Breast epithelium (tissue), 4 donors: ENCODE measurements around the gene HMGXB3. TPM values are rescaled to one million over a fixed set of nuclear protein-coding genes. Genes with fewer than 3 reads are reported as not detected.

Source experiments
- DNase-seq, 2 donors: peaks; one replicate each; pipeline ENCODE4 v3.0.0-alpha.2; 2019; ENCODE audit warnings: low spot score in 2 of 2
- H3K27ac ChIP-seq, 2 donors: fragments of 200-600 bp; sonication (generic) in 1 of 2; one replicate each; pipeline ENCODE4 v1.5.1; 2016 to 2019; ENCODE audit warnings: mild to moderate bottlenecking in 1 of 2
- H3K27me3 ChIP-seq, 2 donors: fragments of 200-600 bp; sonication (generic) in 1 of 2; one replicate each; pipeline versions ENCODE4 v1.5.1 to v1.6.0; 2017 to 2019; ENCODE audit warnings: control low read depth in 1 of 2, mild to moderate bottlenecking in 1 of 2
- H3K36me3 ChIP-seq: fragments of 200-600 bp; one replicate; pipeline ENCODE4 v1.5.1; 2019
- H3K4me1 ChIP-seq, 2 donors: fragments of 200-600 bp; sonication (generic); one replicate each; pipeline ENCODE4 v1.5.1; 2016 to 2019; ENCODE audit warnings: control low read depth in 1 of 2
- H3K4me3 ChIP-seq, 3 donors: fragments of 200-600 bp; sonication (generic); 1 replicate in 2 of 3; 2 replicates in 1 of 3; pipeline ENCODE4 v1.5.1; 2016 to 2019; ENCODE audit warnings: mild to moderate bottlenecking in 3 of 3, moderate library complexity in 2 of 3
- H3K9me3 ChIP-seq, 2 donors: fragments of 200-600 bp; sonication (generic) in 1 of 2; one replicate each; pipeline ENCODE4 v1.5.1; 2016 to 2019; ENCODE audit warnings: control low read depth in 1 of 2
- POLR2A ChIP-seq: fragments of 450-650 bp; IDR thresholded peaks from one replicate; pipeline ENCODE4 v1.6.1; 2016; ENCODE audit warnings: antibody characterized with exemption, mild to moderate bottlenecking, moderate library complexity
- POLR2AphosphoS5 ChIP-seq, 3 donors: sonication (generic); formaldehyde crosslinking; IDR thresholded peaks; one replicate each; pipeline ENCODE4 v1.6.1; 2017; ENCODE audit warnings: antibody characterized with exemption in 3 of 3
- intact Hi-C: fragments of 100-400 bp; cut with DNase I; formaldehyde crosslinking; loops from one replicate; pipeline ENCODE4 v1.15.1; 2023; ENCODE audit warnings: low total_unique reads
- total RNA-seq, 3 donors: library from RNA; depleted of rRNA; stranded (reverse); fragments of >200 nt; gene quantifications; one replicate each; pipeline ENCODE4 v1.1.0, GENCODE V29; 2016
- TF ChIP-seq, protein P1 (sequence below), 3 donors: fragments of 450-650 bp; IDR thresholded peaks; one replicate each; pipeline ENCODE4 v1.5.1; 2016 to 2017; ENCODE audit warnings: antibody characterized with exemption in 3 of 3, mild to moderate bottlenecking in 3 of 3, moderate library complexity in 3 of 3

HMGXB3 gene
- total RNA-seq, 3 donors from 2014 or later: 35.2 to 80.9 (median 57.7) TPM

DNA sequence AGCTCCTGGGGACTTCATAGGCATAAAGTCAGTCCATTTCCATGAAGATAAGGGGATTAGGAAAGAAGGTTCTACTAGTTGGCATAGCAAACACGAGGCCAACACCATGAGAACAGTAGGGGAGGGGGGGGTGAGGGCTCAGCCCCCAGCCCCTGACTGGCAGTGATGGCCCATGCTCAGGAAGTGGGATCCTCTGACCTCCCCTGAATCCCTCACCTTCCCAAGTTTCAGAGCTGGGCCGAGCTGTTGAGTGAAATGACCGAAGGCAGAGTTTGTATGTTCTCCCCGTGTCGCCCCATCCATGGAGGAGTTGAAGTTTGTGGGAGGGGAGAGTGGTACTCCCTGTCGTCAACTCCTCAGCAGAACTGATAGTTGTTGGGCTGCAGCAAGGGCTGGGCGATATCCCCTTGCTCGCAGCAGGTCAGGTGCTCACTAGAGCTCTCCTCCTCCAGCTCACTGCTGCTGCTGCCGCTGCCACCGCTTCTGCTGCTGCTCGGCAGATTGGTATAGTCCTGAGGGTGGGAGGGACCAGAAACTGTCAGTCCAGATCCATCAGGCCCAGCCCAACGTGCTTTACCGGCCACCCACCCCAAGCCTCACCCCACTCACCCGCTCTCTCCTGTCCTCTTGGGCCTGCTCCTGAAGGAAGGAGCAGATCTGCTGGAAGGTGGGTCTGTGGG, 53.3 kb downstream of the HMGXB3 start:
- peaks cover 5% of the 10 kb centered on the region for H3K36me3 ChIP-seq
- H3K4me1 ChIP-seq: no peaks in the 10 kb centered on the region
- no peak overlapping the region for H3K4me3 ChIP-seq
- no peaks in the 10 kb centered on the region for H3K27me3 ChIP-seq
- no peaks in the 10 kb centered on the region for H3K9me3 ChIP-seq
- no peak overlapping the region for H3K27ac ChIP-seq
- no peak for DNase-seq
- TF ChIP-seq, protein P1, sequence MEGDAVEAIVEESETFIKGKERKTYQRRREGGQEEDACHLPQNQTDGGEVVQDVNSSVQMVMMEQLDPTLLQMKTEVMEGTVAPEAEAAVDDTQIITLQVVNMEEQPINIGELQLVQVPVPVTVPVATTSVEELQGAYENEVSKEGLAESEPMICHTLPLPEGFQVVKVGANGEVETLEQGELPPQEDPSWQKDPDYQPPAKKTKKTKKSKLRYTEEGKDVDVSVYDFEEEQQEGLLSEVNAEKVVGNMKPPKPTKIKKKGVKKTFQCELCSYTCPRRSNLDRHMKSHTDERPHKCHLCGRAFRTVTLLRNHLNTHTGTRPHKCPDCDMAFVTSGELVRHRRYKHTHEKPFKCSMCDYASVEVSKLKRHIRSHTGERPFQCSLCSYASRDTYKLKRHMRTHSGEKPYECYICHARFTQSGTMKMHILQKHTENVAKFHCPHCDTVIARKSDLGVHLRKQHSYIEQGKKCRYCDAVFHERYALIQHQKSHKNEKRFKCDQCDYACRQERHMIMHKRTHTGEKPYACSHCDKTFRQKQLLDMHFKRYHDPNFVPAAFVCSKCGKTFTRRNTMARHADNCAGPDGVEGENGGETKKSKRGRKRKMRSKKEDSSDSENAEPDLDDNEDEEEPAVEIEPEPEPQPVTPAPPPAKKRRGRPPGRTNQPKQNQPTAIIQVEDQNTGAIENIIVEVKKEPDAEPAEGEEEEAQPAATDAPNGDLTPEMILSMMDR (IDR thresholded peaks at IDR 0.05): no peak
- TF ChIP-seq POLR2AphosphoS5 (IDR thresholded peaks at IDR 0.05) (no peak), POLR2A (no peak)
- intact Hi-C loops: no loop called here

DNA sequence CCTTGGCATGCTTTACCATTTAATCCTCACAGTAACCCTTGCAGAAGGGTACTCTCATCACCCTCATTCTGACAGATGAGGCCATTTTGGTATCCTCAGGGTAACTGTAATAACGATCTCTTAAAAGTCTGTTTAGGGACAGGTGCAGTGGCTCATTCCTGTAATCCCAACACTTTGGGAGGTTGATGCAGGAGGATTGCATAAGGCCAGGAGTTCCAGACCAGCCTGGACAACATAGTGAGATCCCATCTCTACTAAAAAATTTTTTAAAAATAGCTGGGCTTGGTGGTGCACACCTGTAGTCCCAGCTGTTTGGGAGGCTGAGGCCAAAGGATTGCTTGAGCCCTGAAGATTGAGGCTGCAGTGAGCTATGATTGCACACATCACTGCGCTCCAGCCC, 54.0 kb downstream of the HMGXB3 start:
- intact Hi-C loops: no loop called here
- H3K4me1 ChIP-seq: no peaks in the 10 kb centered on the region
- no peak overlapping the region for H3K4me3 ChIP-seq
- no peak for DNase-seq
- no peaks in the 10 kb centered on the region for H3K27me3 ChIP-seq
- no peaks in the 10 kb centered on the region for H3K9me3 ChIP-seq
- no peak overlapping the region for H3K27ac ChIP-seq
- no peaks in the 10 kb centered on the region for H3K36me3 ChIP-seq
- TF ChIP-seq, protein P1 (IDR thresholded peaks at IDR 0.05): no peak
- TF ChIP-seq POLR2A: no peak
- TF ChIP-seq POLR2AphosphoS5 (IDR thresholded peaks at IDR 0.05): no peak

DNA sequence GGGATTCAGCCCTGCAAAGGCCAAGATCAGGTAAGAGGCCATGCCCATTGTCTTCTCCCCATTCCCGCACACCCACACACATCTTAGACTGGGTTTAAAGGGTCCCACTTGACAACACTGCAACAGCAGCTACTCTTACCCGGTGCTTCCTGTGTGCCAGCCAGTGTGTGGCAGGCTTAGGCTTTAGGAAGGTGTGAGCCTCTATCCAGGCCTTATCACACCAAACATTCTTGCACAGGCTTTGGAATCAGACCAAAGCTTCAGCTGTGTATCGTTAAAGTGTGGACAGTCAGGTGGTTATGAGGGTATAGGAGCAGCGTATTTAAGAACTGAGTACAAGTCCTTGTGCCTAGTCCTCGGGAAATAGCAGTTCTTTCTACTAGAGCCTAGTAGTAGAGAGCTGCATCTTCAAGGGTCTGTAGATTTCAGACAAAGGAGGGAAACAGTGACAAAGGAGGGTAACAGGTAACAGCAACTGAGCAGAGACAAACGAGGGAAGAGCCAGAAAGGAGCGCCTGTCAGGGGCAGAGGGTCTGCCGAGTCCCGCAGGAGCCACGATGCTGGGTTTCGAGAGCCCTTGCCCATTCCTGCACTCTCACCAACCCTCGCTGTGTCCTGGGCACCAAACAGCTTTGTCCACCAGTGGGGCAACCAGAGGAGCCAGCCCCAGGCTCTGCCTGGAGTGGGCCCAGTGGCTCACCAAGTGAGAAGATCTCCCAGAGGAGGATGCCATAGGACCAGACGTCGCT, 55.0 kb downstream of the HMGXB3 start:
- TF ChIP-seq, protein P1 (IDR thresholded peaks at IDR 0.05): no peak
- TF ChIP-seq POLR2AphosphoS5 (IDR thresholded peaks at IDR 0.05) (no peak), POLR2A (no peak)
- intact Hi-C loops: no loop called here
- DNase-seq: no peak

DNA sequence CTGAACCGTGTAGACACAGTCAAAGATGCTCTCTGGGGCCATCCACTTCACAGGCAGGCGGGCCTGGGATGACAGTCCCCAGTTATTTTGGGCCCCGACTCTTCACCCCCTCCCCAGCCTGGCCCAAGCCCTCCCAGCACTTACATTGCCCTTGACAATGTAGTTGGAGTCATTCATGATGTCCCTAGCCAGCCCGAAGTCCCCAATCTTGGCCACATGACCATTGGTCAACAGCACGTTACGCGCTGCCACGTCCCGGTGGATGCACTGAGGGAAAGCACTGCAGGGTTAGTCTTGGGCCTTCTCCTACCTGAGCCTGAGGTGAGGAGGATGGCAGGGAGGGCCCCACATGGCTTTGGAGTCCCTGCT, 55.5 kb downstream of the HMGXB3 start:
- no peak overlapping the region for H3K27ac ChIP-seq
- H3K27me3 ChIP-seq: no peaks in the 10 kb centered on the region
- no peaks in the 10 kb centered on the region for H3K9me3 ChIP-seq
- intact Hi-C loops: no loop called here
- no peaks in the 10 kb centered on the region for H3K4me1 ChIP-seq
- no peaks in the 10 kb centered on the region for H3K36me3 ChIP-seq
- DNase-seq: no peak
- TF ChIP-seq, protein P1 (IDR thresholded peaks at IDR 0.05): no peak
- TF ChIP-seq POLR2AphosphoS5 (IDR thresholded peaks at IDR 0.05) (no peak), POLR2A (no peak)
- H3K4me3 ChIP-seq: no peak overlapping the region

More for the DNA sequence above, 55.0 kb downstream of the HMGXB3 start:
- Histone ChIP-seq H3K27ac (no peak overlapping the region), H3K4me3 (no peak overlapping the region), H3K27me3 (no peaks in the 10 kb centered on the region), H3K36me3 (no peaks in the 10 kb centered on the region), H3K9me3 (no peaks in the 10 kb centered on the region), H3K4me1 (no peaks in the 10 kb centered on the region)

DNA sequence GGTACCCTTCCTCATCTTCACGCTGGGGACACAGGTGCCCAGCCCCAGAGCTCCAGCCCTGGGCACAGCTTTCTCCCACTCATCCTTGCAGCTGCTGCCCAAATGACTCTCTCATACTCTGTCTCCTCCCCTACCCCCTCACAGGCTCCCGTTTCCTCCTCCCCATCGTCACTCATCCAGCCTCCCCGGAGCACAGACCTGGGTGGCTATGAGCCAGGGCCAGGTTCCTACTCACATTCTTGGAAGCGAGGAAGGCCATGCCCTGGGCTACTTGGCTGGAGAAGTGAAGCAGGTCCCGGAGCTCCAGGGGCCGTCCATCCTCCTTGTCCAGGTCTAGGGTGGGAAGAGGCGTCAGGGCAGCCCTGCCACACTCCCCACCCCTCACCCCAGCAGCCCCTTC, 56.5 kb downstream of the HMGXB3 start:
- no peaks in the 10 kb centered on the region for H3K27me3 ChIP-seq
- no peak overlapping the region for H3K27ac ChIP-seq
- no peaks in the 10 kb centered on the region for H3K4me1 ChIP-seq
- H3K4me3 ChIP-seq: no peak overlapping the region
- TF ChIP-seq POLR2AphosphoS5 (IDR thresholded peaks at IDR 0.05) (no peak), POLR2A (no peak)
- TF ChIP-seq, protein P1 (IDR thresholded peaks at IDR 0.05): no peak
- DNase-seq: peak; percentile 30 to 71
- no peaks in the 10 kb centered on the region for H3K9me3 ChIP-seq
- no peaks in the 10 kb centered on the region for H3K36me3 ChIP-seq
- intact Hi-C loops: no loop called here
